Measurements from ENCODE around the gene TNFRSF25.

DNA sequence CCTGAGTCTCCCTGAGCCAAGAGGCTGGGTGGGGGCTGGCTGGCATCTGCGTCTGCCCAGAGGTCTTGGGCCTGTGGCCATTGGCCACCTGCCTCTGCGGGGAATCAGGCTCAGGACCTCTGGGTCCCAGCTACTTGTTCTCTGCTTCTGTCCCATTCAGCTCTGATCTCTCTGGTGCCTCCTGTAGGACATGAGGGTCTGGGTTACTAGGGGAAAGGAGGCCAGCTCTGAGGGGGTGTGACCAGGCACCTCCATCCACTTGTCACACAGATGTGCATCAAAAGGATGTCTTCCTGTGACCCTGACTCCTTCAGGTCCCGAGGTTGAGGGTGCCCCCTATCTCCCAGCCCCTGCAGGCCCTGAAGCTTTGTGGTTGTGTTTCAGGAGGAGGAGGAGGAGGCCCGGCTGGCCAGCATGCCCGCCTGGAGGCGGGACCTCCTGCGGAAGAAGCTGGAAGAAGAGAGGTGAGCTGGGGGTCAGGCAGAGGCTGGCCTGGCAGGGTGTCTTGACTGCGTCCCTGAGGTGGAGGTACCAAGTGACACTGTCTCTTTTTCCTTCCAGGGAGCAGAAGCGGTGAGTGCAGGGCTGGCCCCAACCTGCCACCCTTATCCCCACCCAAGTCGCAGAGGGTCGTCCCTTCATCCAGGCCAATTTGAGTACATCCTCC, 9.0 kb downstream of the TNFRSF25 start:
- no peak for TF ChIP-seq EZH2 (IDR thresholded peaks at IDR 0.05)
- no peak for TF ChIP-seq POLR2AphosphoS5 (IDR thresholded peaks at IDR 0.05; ENCODE audit: borderline replicate concordance, low read depth, low read length)
